Measurements from ENCODE around the gene KRABD2.
"Not testable (repeated sequence)": the region's sequence is repeated elsewhere in the genome, so short reads cannot be mapped to it uniquely, and the experiment has no call there.

KRABD2 gene

GRCh38 chr17:8376271-8377067 is at the start of gene KRABD2:
Gene KRABD2 (minus strand): TSS chr17:8376704.
- DNase-seq (ENCODE audit: low read depth in 3 of 3), result peak; percentile 77 to 87 (median 81)

- no peak for DNase-seq (ENCODE audit: low read depth in 3 of 3)
These were observed 45.1 kb upstream of the KRABD2 start for GRCh38 chr17:8421571-8421970.

- DNase-seq (ENCODE audit: low read depth in 3 of 3), result no peak
These were observed 43.8 kb upstream of the KRABD2 start for GRCh38 chr17:8420041-8420934.

- DNase-seq (ENCODE audit: low read depth in 3 of 3), result no peak
These were observed 42.8 kb upstream of the KRABD2 start for GRCh38 chr17:8419305-8419704.

- DNase-seq (ENCODE audit: low read depth in 3 of 3), result no peak
These were observed 42.0 kb upstream of the KRABD2 start for GRCh38 chr17:8418471-8418870.

- DNase-seq (ENCODE audit: low read depth in 3 of 3), result no peak
These were observed 41.3 kb upstream of the KRABD2 start for GRCh38 chr17:8417806-8418205.

GRCh38 chr17:8413938-8414337 is 37.4 kb upstream of the KRABD2 start:
- DNase-seq (ENCODE audit: low read depth in 3 of 3), result no peak

GRCh38 chr17:8413328-8413727 is 36.8 kb upstream of the KRABD2 start:
- no peak for DNase-seq (ENCODE audit: low read depth in 3 of 3)

GRCh38 chr17:8412089-8412488 is 35.6 kb upstream of the KRABD2 start:
- DNase-seq (ENCODE audit: low read depth in 3 of 3), result no peak

GRCh38 chr17:8410883-8411238 is 34.4 kb upstream of the KRABD2 start:
- no peak for DNase-seq (ENCODE audit: low read depth in 3 of 3)

GRCh38 chr17:8409966-8410882 is 33.7 kb upstream of the KRABD2 start:
- DNase-seq (ENCODE audit: low read depth in 3 of 3), result peak; percentile 42 to 66 (median 57)

GRCh38 chr17:8408371-8408770 is 31.9 kb upstream of the KRABD2 start:
- no peak for DNase-seq (ENCODE audit: low read depth in 3 of 3)

- no peak for DNase-seq (ENCODE audit: low read depth in 3 of 3)
These were observed 29.7 kb upstream of the KRABD2 start for GRCh38 chr17:8406174-8406573.

- DNase-seq (ENCODE audit: low read depth in 3 of 3), result no peak
These were observed 29.1 kb upstream of the KRABD2 start for GRCh38 chr17:8405499-8406016.

GRCh38 chr17:8402921-8403536 is 26.5 kb upstream of the KRABD2 start:
- DNase-seq (ENCODE audit: low read depth in 3 of 3), result no peak

- DNase-seq (ENCODE audit: low read depth in 3 of 3), result no peak
These were observed 24.6 kb upstream of the KRABD2 start for GRCh38 chr17:8401107-8401506.

GRCh38 chr17:8398980-8399379 is 22.5 kb upstream of the KRABD2 start:
- DNase-seq (ENCODE audit: low read depth in 3 of 3), result no peak

- no peak for DNase-seq (ENCODE audit: low read depth in 3 of 3)
These were observed 21.1 kb upstream of the KRABD2 start, which contains the start of gene RNF222 for GRCh38 chr17:8397636-8398035. Gene RNF222 (minus strand): TSS chr17:8397827. CDS start chr17:8393461, 4,366 bp downstream.

- not testable (repeated sequence) for DNase-seq (ENCODE audit: low read depth in 3 of 3)
These were observed 18.0 kb upstream of the KRABD2 start for GRCh38 chr17:8394497-8394896.

- no peak for DNase-seq (ENCODE audit: low read depth in 3 of 3)
These were observed 17.1 kb upstream of the KRABD2 start for GRCh38 chr17:8393470-8394231.

Measured in stimulated activated CD4-positive, alpha-beta T cell treated with anti-CD3 and anti-CD28 coated beads, TNF-alpha, amount 100 ng/mL, for 4 hours (primary cell).